Epithelial cell of esophagus (primary cell): Measurements from ENCODE around the gene CYTH4.

Source experiments
- DNase-seq: peaks from one replicate; pipeline ENCODE4 v3.0.0; 2010; ENCODE audit warnings: low read depth
- H3K4me3 ChIP-seq: 2 replicates; pipeline ENCODE4 v1.5.1; 2011; ENCODE audit warnings: mild to moderate bottlenecking, low read length, control low read depth
- TF ChIP-seq, protein P1 (sequence below): IDR thresholded peaks from 2 replicates; pipeline ENCODE4 v1.5.1; 2011; ENCODE audit warnings: low read depth, mild to moderate bottlenecking, low read length, control low read depth, inconsistent platforms; ENCODE audit not compliant: insufficient read depth; ENCODE audit errors: missing control alignments

Gene CYTH4

DNA sequence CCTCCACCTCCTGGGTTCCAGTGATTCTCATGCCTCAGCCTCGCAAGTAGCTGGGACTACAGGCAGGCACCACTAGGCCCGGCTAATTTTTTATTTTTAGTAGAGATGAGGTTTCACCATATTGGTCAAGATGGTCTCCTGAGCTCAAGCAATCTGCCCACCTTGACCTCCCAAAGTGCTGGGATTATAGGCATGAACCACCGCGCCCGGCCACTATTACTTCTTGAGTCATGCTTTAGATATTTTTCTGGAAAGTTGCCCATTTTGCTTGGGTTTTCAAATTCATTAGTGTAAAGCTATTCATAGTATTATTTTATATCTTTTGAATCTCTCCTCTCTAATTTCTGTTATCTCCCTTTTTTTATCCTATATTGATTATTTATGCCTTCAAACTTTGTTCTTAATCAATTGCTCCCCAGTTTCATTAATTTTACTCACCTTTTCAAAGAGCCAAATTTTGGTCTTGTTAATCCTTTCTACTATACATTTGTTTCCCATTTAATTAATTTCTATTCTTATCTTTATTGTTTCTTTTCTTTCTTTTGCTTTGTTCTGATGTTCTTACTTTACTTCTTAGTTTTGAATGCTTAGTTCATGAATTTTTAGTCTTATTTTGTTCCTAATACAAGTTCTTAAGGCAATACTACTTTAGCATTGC lies 28.0 kb upstream of the CYTH4 start:
- peak; percentile 83 for DNase-seq
- TF ChIP-seq, protein P1, sequence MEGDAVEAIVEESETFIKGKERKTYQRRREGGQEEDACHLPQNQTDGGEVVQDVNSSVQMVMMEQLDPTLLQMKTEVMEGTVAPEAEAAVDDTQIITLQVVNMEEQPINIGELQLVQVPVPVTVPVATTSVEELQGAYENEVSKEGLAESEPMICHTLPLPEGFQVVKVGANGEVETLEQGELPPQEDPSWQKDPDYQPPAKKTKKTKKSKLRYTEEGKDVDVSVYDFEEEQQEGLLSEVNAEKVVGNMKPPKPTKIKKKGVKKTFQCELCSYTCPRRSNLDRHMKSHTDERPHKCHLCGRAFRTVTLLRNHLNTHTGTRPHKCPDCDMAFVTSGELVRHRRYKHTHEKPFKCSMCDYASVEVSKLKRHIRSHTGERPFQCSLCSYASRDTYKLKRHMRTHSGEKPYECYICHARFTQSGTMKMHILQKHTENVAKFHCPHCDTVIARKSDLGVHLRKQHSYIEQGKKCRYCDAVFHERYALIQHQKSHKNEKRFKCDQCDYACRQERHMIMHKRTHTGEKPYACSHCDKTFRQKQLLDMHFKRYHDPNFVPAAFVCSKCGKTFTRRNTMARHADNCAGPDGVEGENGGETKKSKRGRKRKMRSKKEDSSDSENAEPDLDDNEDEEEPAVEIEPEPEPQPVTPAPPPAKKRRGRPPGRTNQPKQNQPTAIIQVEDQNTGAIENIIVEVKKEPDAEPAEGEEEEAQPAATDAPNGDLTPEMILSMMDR, result no peak
- H3K4me3 ChIP-seq, result no peak overlapping the region

DNA sequence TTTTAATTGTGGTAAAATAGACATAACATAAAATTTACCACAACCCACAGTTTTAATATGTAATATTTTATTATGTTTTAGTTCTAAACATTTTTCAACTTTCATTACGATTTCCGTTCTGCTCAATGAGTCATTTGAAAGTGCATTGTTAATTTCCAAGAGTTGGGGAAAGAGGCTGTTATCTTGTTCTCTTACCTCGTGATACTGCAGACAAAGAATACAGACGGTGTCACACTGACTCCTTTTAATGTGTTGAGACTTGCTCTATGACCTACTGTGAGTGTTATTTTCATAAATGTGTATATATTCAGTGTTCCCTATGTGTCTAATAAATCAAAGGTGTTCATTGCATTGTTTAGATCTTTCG lies 27.5 kb upstream of the CYTH4 start:
- TF ChIP-seq, protein P1, result no peak
- no peak overlapping the region for H3K4me3 ChIP-seq
- peak; percentile 87 for DNase-seq

DNA sequence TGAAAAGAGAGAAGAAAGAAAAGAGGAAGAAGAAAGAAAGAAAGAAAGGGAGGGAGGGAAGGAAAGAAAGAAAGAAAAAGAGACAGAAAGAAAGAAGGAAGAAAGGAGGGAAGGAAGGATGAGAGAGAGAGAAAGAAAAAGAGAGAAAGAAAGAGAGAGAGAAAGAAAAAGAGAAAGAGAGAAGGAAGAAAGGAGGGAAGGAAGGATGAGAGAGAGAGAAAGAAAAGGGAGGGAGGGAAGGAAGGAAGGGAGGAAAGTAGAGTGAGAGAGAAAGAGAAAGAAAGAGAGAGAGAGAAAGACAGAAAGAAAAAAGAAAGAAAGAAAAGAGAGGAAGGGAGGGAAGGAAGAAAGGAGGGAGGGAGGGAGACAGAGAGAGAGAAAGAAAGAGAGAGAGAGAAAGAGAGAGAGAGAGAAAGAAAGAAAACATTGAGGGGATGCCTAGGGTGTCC lies 26.7 kb upstream of the CYTH4 start:
- DNase-seq, result no peak
- no peak overlapping the region for H3K4me3 ChIP-seq
- TF ChIP-seq, protein P1, result no peak

DNA sequence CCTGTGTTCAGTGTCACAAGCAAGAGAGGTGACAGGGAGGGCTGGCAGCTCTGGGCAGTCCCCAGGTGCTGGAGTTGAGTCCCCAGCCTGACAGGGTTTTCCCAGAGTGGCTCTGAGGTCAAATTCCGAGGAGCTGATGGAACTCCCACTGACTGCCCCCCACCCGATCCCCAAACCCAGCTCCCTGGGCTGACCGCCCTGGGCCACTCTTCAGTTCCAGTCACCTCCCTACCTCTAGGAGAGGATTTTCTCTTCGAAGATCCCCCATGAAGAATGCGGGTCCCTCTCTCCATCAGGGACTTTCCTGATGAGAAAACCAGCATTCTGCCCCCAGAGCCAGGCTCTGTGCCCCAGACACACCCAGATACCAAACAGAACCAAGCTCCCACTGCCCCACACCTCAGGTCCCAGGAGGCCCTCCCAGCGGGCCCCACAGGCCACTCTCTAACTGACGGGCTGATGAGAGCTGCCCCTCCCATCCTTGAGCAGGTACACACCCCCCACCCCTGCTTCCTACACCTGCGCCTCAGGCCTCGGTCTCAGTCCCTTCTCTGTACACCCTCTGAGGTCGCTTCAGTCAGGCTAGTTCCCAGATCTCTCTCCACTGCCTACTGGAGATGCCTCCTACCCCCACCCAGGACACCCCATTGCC lies 26.1 kb upstream of the CYTH4 start:
- H3K4me3 ChIP-seq, result no peak overlapping the region
- no peak for DNase-seq
- TF ChIP-seq, protein P1, result no peak

DNA sequence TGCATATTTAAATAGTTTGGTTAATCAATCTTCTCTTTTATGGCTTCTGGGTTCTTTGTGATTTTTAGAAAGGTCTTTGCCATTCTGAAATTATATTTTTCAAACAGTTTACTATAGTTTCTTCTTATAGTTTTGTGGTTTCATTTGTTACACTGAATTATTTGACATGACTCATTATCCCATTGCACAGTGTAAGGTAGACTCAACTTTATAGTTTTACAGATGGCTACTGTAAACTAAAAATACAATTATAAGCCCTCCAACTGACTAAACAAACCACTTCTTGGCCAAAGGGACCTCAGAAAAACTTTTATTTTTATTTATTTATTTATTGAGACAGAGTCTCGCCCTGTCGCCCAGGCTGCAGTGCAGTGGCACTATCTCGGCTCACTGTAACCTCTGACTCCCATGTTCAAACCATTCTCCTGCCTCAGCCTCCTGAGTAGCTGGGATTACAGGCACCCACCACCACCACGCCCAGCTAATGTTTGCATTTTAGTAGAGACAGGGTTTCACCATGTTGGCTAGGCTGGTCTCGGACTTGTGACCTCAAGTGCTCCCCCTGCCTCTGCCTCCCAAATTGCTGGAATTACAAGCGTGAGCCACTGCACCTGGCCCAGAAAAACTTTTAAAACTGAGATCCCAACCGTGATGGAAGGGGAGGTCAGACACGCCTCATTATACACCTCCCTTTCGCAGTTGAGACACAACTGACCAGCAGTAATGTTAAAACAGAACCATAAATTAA lies 24.1 kb upstream of the CYTH4 start:
- no peak for DNase-seq
- TF ChIP-seq, protein P1, result no peak
- no peak overlapping the region for H3K4me3 ChIP-seq

DNA sequence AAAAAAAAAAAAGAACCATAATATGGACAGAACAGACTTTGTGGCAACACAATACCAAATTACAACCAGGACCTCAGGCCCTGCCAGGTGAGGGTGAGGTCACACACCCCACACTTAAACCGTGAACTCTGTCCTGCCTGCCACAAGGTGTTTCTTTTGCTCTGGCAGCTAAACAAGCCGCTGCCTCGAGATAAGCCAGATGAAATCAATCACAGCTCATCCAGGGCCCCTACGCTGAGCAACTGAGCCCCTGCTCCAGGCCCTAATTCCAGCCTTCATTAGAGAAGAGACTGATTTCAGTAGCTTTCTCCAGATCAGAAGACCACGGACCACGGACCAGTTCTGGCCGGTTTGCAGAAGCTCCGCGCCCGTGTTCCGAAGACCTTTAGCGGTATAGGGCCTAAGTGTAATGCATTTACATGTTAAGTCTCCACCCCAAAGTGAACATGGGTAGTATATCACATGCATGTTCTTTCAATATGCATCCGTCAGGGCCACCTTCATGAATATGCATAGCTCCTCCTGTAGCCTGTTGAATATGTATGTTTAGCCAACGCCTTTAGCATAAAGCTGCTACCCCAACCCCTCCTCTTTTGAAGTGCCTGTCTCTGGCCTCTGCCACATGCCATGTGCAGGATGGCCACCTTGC lies 23.4 kb upstream of the CYTH4 start:
- no peak overlapping the region for H3K4me3 ChIP-seq
- no peak for DNase-seq
- TF ChIP-seq, protein P1, result no peak
